H1 (cell line): ENCODE results near the gene FRMD4B. TPM values are rescaled to one million over a fixed set of nuclear protein-coding genes. Genes with fewer than 3 reads are reported as not detected.

ENCODE experiments used
- CTCF ChIA-PET: fragments of 300-600 bp; sonication (Branson Sonifier 250); formaldehyde crosslinking; loops from one replicate; lab custom pipeline; 2021; ENCODE audit not compliant: partially characterized antibody; lab: Charles Lee
- POLR2A ChIA-PET: fragments of 300-600 bp; sonication (Branson Sonifier 250); formaldehyde crosslinking; loops from one replicate; lab custom pipeline; 2021; ENCODE audit warnings: inconsistent platforms; ENCODE audit not compliant: partially characterized antibody; lab: Charles Lee
- DNase-seq, 2 experiments: peaks; one replicate each; pipeline versions ENCODE4 v3.0.0 to v3.0.0-alpha.2; 2010 to 2022; ENCODE audit warnings: low spot score in 2 of 2, low read depth in 1 of 2, mixed read lengths in 1 of 2
- FAIRE-seq: peaks from 2 replicates; lab custom pipeline; 2011; peaks lifted over from hg19 to GRCh38; lab: Jason Lieb, UNC
- H2AFZ ChIP-seq: 2 replicates; pipeline ENCODE4 v1.8.1; 2012; ENCODE audit warnings: low read length, inconsistent platforms
- H2AK5ac ChIP-seq: 2 replicates; pipeline ENCODE4 v1.6.1; 2013; ENCODE audit warnings: low read depth, low read length
- H2BK120ac ChIP-seq: replicated peaks from 2 replicates; pipeline ENCODE3; 2013; ENCODE audit warnings: low read depth, low read length, inconsistent platforms
- H2BK12ac ChIP-seq: 2 replicates; pipeline ENCODE4 v1.6.1; 2013; ENCODE audit warnings: low read depth, low read length
- H2BK15ac ChIP-seq: 2 replicates; pipeline ENCODE4 v1.6.1; 2013; ENCODE audit warnings: low read length
- H2BK20ac ChIP-seq: 2 replicates; pipeline ENCODE4 v1.6.1; 2013; ENCODE audit warnings: low read length
- H2BK5ac ChIP-seq: 2 replicates; pipeline ENCODE4 v1.6.1; 2013; ENCODE audit warnings: low read depth, low read length
- H3K14ac ChIP-seq: 2 replicates; pipeline ENCODE4 v1.6.1; 2013; ENCODE audit warnings: inconsistent platforms; ENCODE audit not compliant: insufficient read length
- H3K18ac ChIP-seq: 2 replicates; pipeline ENCODE4 v1.6.1; 2013; ENCODE audit warnings: low read length; ENCODE audit errors: extremely low read depth
- H3K23ac ChIP-seq: 2 replicates; pipeline ENCODE4 v1.6.1; 2013; ENCODE audit warnings: inconsistent platforms; ENCODE audit not compliant: insufficient read length
- H3K23me2 ChIP-seq: 2 replicates; pipeline ENCODE4 v1.6.1; 2013; ENCODE audit warnings: low read depth, low read length
- H3K27ac ChIP-seq: 2 replicates; pipeline ENCODE4 v1.6.1; 2011; ENCODE audit warnings: low read depth, low read length, inconsistent platforms
- H3K27me3 ChIP-seq, 4 experiments: replicated peaks in 1 of 4; 1 replicate in 1 of 4; 2 replicates in 3 of 4; pipeline versions ENCODE4 v1.6.1 to v1.8.1; 2011 to 2013; ENCODE audit warnings: low read length in 3 of 4, mild to moderate bottlenecking in 3 of 4, inconsistent platforms in 2 of 4, mixed read lengths in 2 of 4, moderate library complexity in 1 of 4; ENCODE audit not compliant: control insufficient read depth in 3 of 4, insufficient read depth in 3 of 4; ENCODE audit errors: extremely low read depth in 1 of 4
- H3K36me3 ChIP-seq, 4 experiments: 2 replicates each; pipeline versions ENCODE4 v1.6.1 to v1.8.1; 2011 to 2013; ENCODE audit warnings: mild to moderate bottlenecking in 4 of 4, low read length in 3 of 4, moderate library complexity in 2 of 4, control low read depth in 1 of 4, inconsistent platforms in 1 of 4; ENCODE audit not compliant: insufficient read depth in 4 of 4, control insufficient read depth in 2 of 4
- H3K4ac ChIP-seq: replicated peaks from 2 replicates; pipeline ENCODE3; 2013; ENCODE audit warnings: low read length, low read depth, mixed read lengths, inconsistent platforms; ENCODE audit not compliant: insufficient read length
- H3K4me1 ChIP-seq, 4 experiments: replicated peaks in 1 of 4; 1 replicate in 1 of 4; 2 replicates in 3 of 4; pipeline versions ENCODE4 v1.6.1 to v1.8.1; 2011 to 2013; ENCODE audit warnings: low read length in 3 of 4, inconsistent platforms in 2 of 4, mixed read lengths in 1 of 4; ENCODE audit not compliant: insufficient read depth in 4 of 4, control insufficient read depth in 3 of 4
- H3K4me2 ChIP-seq, 2 experiments: 2 replicates each; pipeline versions ENCODE4 v1.6.1 to v1.8.1; 2011 to 2013; ENCODE audit warnings: low read depth in 2 of 2, low read length in 2 of 2, control low read depth in 1 of 2, inconsistent platforms in 1 of 2, mild to moderate bottlenecking in 1 of 2; ENCODE audit not compliant: insufficient read depth in 1 of 2
- H3K4me3 ChIP-seq, 4 experiments: fragments of 200-600, 300-600 bp in 1 of 4; sonication (generic), shearing (Covaris generic), sonication (Bioruptor Twin) in 1 of 4; 2 replicates each; pipeline versions ENCODE4 v1.5.1 to v1.8.1; 2011 to 2016; ENCODE audit warnings: low read length in 4 of 4, low read depth in 3 of 4, control low read depth in 2 of 4, inconsistent platforms in 2 of 4, mild to moderate bottlenecking in 2 of 4, mixed read lengths in 1 of 4, moderate library complexity in 1 of 4; ENCODE audit not compliant: insufficient read depth in 2 of 4; ENCODE audit errors: extremely low read depth in 1 of 4
- H3K56ac ChIP-seq: replicated peaks from 2 replicates; pipeline ENCODE3; 2013; ENCODE audit warnings: low read depth, mild to moderate bottlenecking, mixed read lengths, low read length, inconsistent platforms; ENCODE audit not compliant: insufficient read length
- H3K79me1 ChIP-seq: 2 replicates; pipeline ENCODE4 v1.6.1; 2013; ENCODE audit warnings: low read depth, low read length, control low read depth
- H3K79me2 ChIP-seq, 2 experiments: 2 replicates each; pipeline versions ENCODE4 v1.6.1 to v1.8.1; 2012 to 2013; ENCODE audit warnings: low read length in 2 of 2, mild to moderate bottlenecking in 2 of 2, inconsistent platforms in 1 of 2; ENCODE audit not compliant: insufficient read depth in 2 of 2, control insufficient read depth in 1 of 2
- H3K9ac ChIP-seq, 4 experiments: replicated peaks in 1 of 4; 1 replicate in 1 of 4; 2 replicates in 3 of 4; pipeline versions ENCODE4 v1.6.1 to v1.8.1; 2011 to 2013; ENCODE audit warnings: low read depth in 3 of 4, low read length in 3 of 4, control low read depth in 2 of 4, mild to moderate bottlenecking in 2 of 4, moderate library complexity in 2 of 4, inconsistent platforms in 1 of 4; ENCODE audit errors: extremely low read depth in 1 of 4
- H3K9me3 ChIP-seq, 2 experiments: 2 replicates each; pipeline versions ENCODE4 v1.6.1 to v1.8.1; 2012 to 2013; ENCODE audit warnings: mild to moderate bottlenecking in 2 of 2, moderate library complexity in 2 of 2, control low read depth in 1 of 2, inconsistent platforms in 1 of 2, low read depth in 1 of 2, low read length in 1 of 2, mixed read lengths in 1 of 2; ENCODE audit not compliant: insufficient read depth in 2 of 2
- H4K20me1 ChIP-seq, 2 experiments: replicated peaks in 1 of 2; 2 replicates each; pipeline versions ENCODE3 to v1.8.1; 2011 to 2013; ENCODE audit warnings: inconsistent platforms in 2 of 2, low read length in 2 of 2, mild to moderate bottlenecking in 1 of 2; ENCODE audit not compliant: insufficient read depth in 2 of 2, control insufficient read depth in 1 of 2
- H4K5ac ChIP-seq: 2 replicates; pipeline ENCODE4 v1.6.1; 2013; ENCODE audit warnings: low read length, low read depth, mixed read lengths, inconsistent platforms; ENCODE audit not compliant: insufficient read length
- H4K8ac ChIP-seq: 2 replicates; pipeline ENCODE4 v1.8.0; 2013; ENCODE audit warnings: mild to moderate bottlenecking, moderate library complexity, low read length, inconsistent platforms; ENCODE audit not compliant: insufficient read depth; ENCODE audit errors: extremely low read depth
- H4K91ac ChIP-seq: replicated peaks from 2 replicates; pipeline ENCODE3; 2013; ENCODE audit warnings: low read length, mixed read lengths, inconsistent platforms; ENCODE audit not compliant: insufficient read length
- BACH1 ChIP-seq: IDR thresholded peaks from 2 replicates; pipeline ENCODE4 v1.6.1; 2012; ENCODE audit warnings: low read length, improper control_type of control experiment
- CBX8 ChIP-seq: fragments of 300-800, 300-1000 bp; sonication (generic); IDR thresholded peaks from 2 replicates; pipeline ENCODE4 v1.7.1; 2016; ENCODE audit warnings: low read depth, low read length, borderline replicate concordance
- CREB1 ChIP-seq: IDR thresholded peaks from 2 replicates; pipeline ENCODE4 v1.6.1; 2012; ENCODE audit warnings: inconsistent platforms
- KDM5A ChIP-seq: fragments of 200-600 bp; IDR thresholded peaks from 2 replicates; pipeline ENCODE4 v1.7.1; 2012; ENCODE audit warnings: mild to moderate bottlenecking, low read length, inconsistent platforms, mixed read lengths
- MAFK ChIP-seq: IDR thresholded peaks from 2 replicates; pipeline ENCODE4 v1.6.1; 2012; ENCODE audit warnings: low read depth, mild to moderate bottlenecking, improper control_type of control experiment, low read length
- RFX5 ChIP-seq: IDR thresholded peaks from 2 replicates; pipeline ENCODE4 v1.6.1; 2011; ENCODE audit warnings: low read depth, low read length, improper control_type of control experiment, borderline replicate concordance
- SP2 ChIP-seq: IDR thresholded peaks from 2 replicates; pipeline ENCODE4 v1.6.1; 2012; ENCODE audit warnings: mild to moderate bottlenecking, low read length, inconsistent platforms
- TAF7 ChIP-seq: optimal IDR thresholded peaks from 2 replicates; pipeline ENCODE3; 2011; ENCODE audit warnings: low read depth, mild to moderate bottlenecking, inconsistent platforms, low read length, moderate library complexity, borderline replicate concordance
- TCF12 ChIP-seq: IDR thresholded peaks from 2 replicates; pipeline ENCODE4 v1.6.1; 2011; ENCODE audit warnings: low read depth, mild to moderate bottlenecking, low read length
- WGBS, 2 experiments: shearing (Covaris generic) in 1 of 2; methylation state at CpG; one replicate each; pipeline versions ENCODE4 v1.1.6 to v1.1.7; 2013 to 2015; ENCODE audit warnings: low lambda C conversion rate in 2 of 2, mixed read lengths in 2 of 2, inconsistent platforms in 1 of 2, low coverage in 1 of 2, missing lambda C conversion rate in 1 of 2; ENCODE audit not compliant: insufficient replicate concordance in 2 of 2, insufficient coverage in 1 of 2, insufficient read length in 1 of 2; ENCODE audit errors: extremely low coverage in 1 of 2, missing lambda C conversion rate in 1 of 2; 5-methylcytosine and 5-hydroxymethylcytosine counted together
- polyA plus RNA-seq, 7 experiments: library from polyadenylated mRNA; depleted of rRNA in 3 of 7; stranded (reverse) in 5 of 7; unstranded in 2 of 7; fragments of >200 nt in 5 of 7; fragments of 200-250 nt in 2 of 7; gene quantifications; 1 replicate in 5 of 7; 2 replicates in 1 of 7; 4 replicates in 1 of 7; pipeline versions ENCODE4 v1.2.1 to v1.2.3, GENCODE V29; 2011 to 2013; ENCODE audit warnings: missing spikeins in 2 of 7, mixed read lengths in 2 of 7
- total RNA-seq: library from RNA; stranded (reverse); fragmentation: NEBNext Ultra II Directional; extraction: Animal tissue kit (Norgen Biotek cat#: 25700); gene quantifications from 2 replicates; pipeline ENCODE4 v1.2.1, GENCODE V29; 2021

FRMD4B gene
- total and polyA plus RNA-seq, 2 of the 8 experiments (the other 6 are each of a cell fraction or from before 2014, with no cell fraction given), result 2.7 to 7.2 TPM

DNA sequence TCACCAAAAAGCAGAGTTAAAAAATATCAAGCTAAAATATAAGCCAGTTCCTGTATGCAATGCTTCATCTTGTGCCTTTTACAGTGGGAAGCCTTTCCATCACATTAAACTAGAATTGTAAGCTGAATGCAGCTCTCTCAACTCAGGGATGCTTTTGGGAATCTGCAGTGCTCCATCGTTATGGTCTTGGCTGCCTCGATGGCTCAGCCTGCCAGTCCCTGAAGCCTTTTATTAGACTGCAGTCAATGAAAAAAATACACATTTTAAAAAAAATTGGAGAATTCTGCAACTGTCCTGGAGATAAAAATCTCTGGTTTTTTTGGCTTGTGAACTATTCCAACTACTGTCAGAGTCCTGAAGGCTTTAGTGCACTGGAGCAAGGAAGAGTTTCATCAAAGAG is 53.0 kb downstream of the FRMD4B start:
- Histone ChIP-seq H4K20me1 (no peaks in the 10 kb centered on the region), H3K4me2 (no peak overlapping the region), H3K18ac (no peak overlapping the region), H3K9ac (no peak overlapping the region), H3K23me2 (no peaks in the 10 kb centered on the region), H2AFZ (no peak overlapping the region), H3K4me3 (no peak overlapping the region), H4K91ac (no peak overlapping the region), H2BK12ac (no peak overlapping the region), H3K4ac (no peak overlapping the region), H2BK5ac (no peak overlapping the region), H2BK20ac (no peak overlapping the region), H3K27ac (no peak overlapping the region), H2AK5ac (no peak overlapping the region), H3K36me3 (no peaks in the 10 kb centered on the region), H3K79me2 (no peaks in the 10 kb centered on the region), H3K4me1 (no peaks in the 10 kb centered on the region), H3K23ac (no peak overlapping the region), H3K79me1 (no peaks in the 10 kb centered on the region), H3K14ac (no peak overlapping the region), H2BK15ac (no peak overlapping the region), H3K27me3 (no peaks in the 10 kb centered on the region), H4K5ac (no peak overlapping the region), H3K9me3 (no peaks in the 10 kb centered on the region), H2BK120ac (no peak overlapping the region), H4K8ac (no peak overlapping the region), H3K56ac (no peak overlapping the region)
- FAIRE-seq (no peak), DNase-seq (no peak)
- WGBS, 2 experiments, result 92% methylated on average over 2 of the region's 2 CpGs; no CpG with 5 or more reads in 1 of the 2 experiments
- ChIA-PET POLR2A (no interaction called here), CTCF (interaction anchor here (0.7 to 1.1 kb wide), 3 partner anchors 9 to 116 kb away, joined by 3 to 4 read pairs (median 4); no protein-coding TSS in a partner anchor)
- TF ChIP-seq BACH1 (no peak), CBX8 (no peak), KDM5A (no peak), TCF12 (no peak), TAF7 (no peak), RFX5 (no peak), CREB1 (no peak), MAFK (no peak), SP2 (no peak)
